Measurements from ENCODE around the gene MCAT. TPM values are rescaled to one million over a fixed set of nuclear protein-coding genes. Genes with fewer than 3 reads are reported as not detected.
"Not testable (repeated sequence)": the region's sequence is repeated elsewhere in the genome, so short reads cannot be mapped to it uniquely, and the experiment has no call there.

Gene MCAT
- total and polyA plus RNA-seq, 10 donors = 7.6 to 25.3 (median 11.4) TPM

DNA sequence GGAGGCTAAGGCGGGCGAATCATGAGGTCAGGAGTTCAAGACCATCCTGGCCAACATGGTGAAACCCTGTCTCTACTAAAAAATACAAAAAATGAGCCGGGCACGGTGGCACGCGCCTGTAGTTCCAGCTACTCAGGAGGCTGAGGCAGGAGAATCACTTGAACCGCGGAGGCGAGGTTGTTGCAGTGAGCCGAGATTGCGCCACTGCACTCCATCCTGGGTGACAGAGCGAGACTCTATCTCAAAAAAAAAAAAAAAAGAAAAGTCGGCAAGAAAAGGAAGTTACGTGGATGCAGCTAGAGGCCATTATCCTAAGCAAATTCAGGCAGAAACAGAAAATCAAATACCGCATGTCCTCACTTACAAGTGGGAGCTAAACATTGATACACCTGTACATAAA, 3.1 kb upstream of the MCAT start:
- WGBS, 5 donors = 53 to 83% (median 73%) methylated on average over 15 of the region's 15 CpGs
- H3K9me3 ChIP-seq; H3K27me3 ChIP-seq (replicated peaks in 1 of 7); intact Hi-C loops (cut with DNase I; ENCODE audit: low total_unique reads); H3K36me3 ChIP-seq: not testable (repeated sequence)
- Histone ChIP-seq H3K4me1 (peaks cover 12 to 93% (median 60%) of the 10 kb centered on the region in 6 donors), H3K27ac (peak overlapping the region in 7 of 8 donors; percentile 67 to 96 (median 82)), H3K4me3 (peak overlapping the region in 1 of 8 donors; percentile 30)
- peak in 1 of 3 donors; percentile 26 for TF ChIP-seq POLR2AphosphoS5 (IDR thresholded peaks at IDR 0.05)
- peak; percentile 87 for DNase-seq

DNA sequence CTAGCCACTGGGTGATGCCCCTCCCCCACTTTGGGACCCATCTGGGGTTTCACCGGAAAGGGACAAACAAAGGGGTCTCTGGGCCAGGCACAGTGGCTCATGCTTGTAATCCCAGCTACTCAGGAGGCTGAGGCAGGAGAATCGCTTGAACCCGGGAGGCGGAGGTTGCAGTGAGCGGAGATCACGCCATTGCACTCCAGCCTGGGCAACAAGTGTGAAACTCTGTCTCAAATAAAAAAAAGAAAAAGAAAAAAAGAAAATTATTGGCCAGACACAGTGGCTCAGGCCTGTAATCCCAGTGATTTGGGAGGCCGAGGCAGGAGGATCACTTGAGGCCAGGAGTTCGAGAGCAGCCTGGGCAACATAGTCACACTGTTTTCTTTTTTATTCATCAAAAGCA, 2.2 kb upstream of the MCAT start:
- H3K4me3 ChIP-seq; H3K27me3 ChIP-seq (replicated peaks in 1 of 7); H3K36me3 ChIP-seq; H3K9me3 ChIP-seq; DNase-seq; intact Hi-C loops (cut with DNase I; ENCODE audit: low total_unique reads): not testable (repeated sequence)
- H3K4me1 ChIP-seq = peaks cover 7 to 91% (median 54%) of the 10 kb centered on the region in 6 donors
- 92 to 98% (median 96%) methylated on average over 8 of the region's 8 CpGs for WGBS, 5 donors
- H3K27ac ChIP-seq = peak overlapping the region in 5 of 8 donors; percentile 67 to 96 (median 87)

DNA sequence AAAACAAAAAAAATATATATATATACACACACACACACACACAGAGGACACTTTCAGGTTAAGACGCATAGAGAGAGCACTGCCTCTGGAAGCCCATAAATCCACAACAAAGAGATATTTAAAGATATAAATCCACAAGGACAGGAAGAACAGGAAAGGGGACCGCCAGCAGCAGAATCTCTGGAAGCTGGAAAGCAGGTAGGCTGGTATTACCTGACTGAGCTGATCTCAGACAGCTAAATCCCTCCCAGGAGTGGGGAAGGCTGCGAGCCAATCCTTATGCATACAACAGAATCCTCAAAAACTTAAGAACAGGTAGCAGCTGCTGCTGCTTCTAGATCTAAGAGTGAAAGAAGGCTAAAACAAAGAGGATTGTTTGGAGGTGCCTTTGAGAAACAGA, 1.8 kb upstream of the MCAT start:
- Histone ChIP-seq H3K9me3 (no peaks in the 10 kb centered on the region), H3K36me3 (peaks cover 0 to 12% (median 4%) of the 10 kb centered on the region in 6 donors), H3K27me3 (replicated peaks in 1 of 7) (no peaks in the 10 kb centered on the region), H3K27ac (peak overlapping the region in 2 of 8 donors; percentile 87 to 96), H3K4me3 (no peak overlapping the region), H3K4me1 (peaks cover 7 to 88% (median 53%) of the 10 kb centered on the region in 6 donors)
- WGBS, 5 donors = 83 to 93% (median 90%) methylated on average over 3 of the region's 3 CpGs
- no peak for DNase-seq
- intact Hi-C loops (cut with DNase I; ENCODE audit: low total_unique reads) = no loop called here
- TF ChIP-seq, protein P1, sequence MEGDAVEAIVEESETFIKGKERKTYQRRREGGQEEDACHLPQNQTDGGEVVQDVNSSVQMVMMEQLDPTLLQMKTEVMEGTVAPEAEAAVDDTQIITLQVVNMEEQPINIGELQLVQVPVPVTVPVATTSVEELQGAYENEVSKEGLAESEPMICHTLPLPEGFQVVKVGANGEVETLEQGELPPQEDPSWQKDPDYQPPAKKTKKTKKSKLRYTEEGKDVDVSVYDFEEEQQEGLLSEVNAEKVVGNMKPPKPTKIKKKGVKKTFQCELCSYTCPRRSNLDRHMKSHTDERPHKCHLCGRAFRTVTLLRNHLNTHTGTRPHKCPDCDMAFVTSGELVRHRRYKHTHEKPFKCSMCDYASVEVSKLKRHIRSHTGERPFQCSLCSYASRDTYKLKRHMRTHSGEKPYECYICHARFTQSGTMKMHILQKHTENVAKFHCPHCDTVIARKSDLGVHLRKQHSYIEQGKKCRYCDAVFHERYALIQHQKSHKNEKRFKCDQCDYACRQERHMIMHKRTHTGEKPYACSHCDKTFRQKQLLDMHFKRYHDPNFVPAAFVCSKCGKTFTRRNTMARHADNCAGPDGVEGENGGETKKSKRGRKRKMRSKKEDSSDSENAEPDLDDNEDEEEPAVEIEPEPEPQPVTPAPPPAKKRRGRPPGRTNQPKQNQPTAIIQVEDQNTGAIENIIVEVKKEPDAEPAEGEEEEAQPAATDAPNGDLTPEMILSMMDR (IDR thresholded peaks at IDR 0.05 in 8 of 11, conservative IDR thresholded peaks at IDR 0.05 in 3 of 11) = no peak

DNA sequence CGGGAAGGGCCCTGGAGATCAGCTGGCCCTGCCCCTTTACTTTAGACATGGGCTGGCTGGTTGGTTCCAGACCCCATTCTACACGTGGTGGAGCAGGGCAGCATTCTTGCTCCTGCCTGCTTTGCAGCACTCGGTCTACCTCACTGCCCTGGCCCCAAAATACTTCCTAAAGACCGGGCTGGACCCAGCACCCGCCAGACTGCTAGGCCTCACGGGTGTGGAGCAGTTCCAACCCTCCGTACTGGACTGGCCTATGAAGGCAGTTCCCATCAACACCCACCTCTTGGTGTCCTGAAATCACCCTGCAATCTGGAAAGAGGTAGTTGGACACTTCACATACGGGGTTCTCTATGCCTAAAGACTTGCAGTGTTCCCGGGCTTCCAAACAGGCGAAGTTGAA, 6.4 kb downstream of the MCAT start:
- Histone ChIP-seq H3K27me3 (replicated peaks in 1 of 7) (no peaks in the 10 kb centered on the region), H3K4me3 (no peak overlapping the region), H3K4me1 (peaks cover 0 to 37% (median 20%) of the 10 kb centered on the region in 6 donors), H3K27ac (peak overlapping the region in 5 of 8 donors; percentile 33 to 63 (median 51)), H3K36me3 (peaks cover 0 to 93% (median 53%) of the 10 kb centered on the region in 6 donors), H3K9me3 (no peaks in the 10 kb centered on the region)
- intact Hi-C loops (cut with DNase I; ENCODE audit: low total_unique reads) = no loop called here
- TF ChIP-seq POLR2A (IDR thresholded peaks at IDR 0.05) (no peak), POLR2AphosphoS5 (IDR thresholded peaks at IDR 0.05) (no peak)
- no peak for DNase-seq
- 67 to 73% (median 70%) methylated on average over 7 to 10 of the region's 10 CpGs for WGBS, 5 donors

- Histone ChIP-seq H3K36me3 (peaks cover 0 to 98% (median 55%) of the 10 kb centered on the region in 6 donors), H3K27ac (peak overlapping the region in 5 of 8 donors; percentile 33 to 63 (median 51)), H3K27me3 (replicated peaks in 1 of 7) (no peaks in the 10 kb centered on the region), H3K4me3 (no peak overlapping the region), H3K4me1 (peaks cover 0 to 35% (median 15%) of the 10 kb centered on the region in 6 donors), H3K9me3 (no peaks in the 10 kb centered on the region)
- intact Hi-C loops (cut with DNase I; ENCODE audit: low total_unique reads) = no loop called here
- 24 to 41% (median 30%) methylated on average over 9 of the region's 9 CpGs for WGBS, 5 donors
- TF ChIP-seq, protein P1 (IDR thresholded peaks at IDR 0.05 in 8 of 11, conservative IDR thresholded peaks at IDR 0.05 in 3 of 11) = peak in 10 of 11 experiments; percentile 22 to 79 (median 66)
- TF ChIP-seq POLR2A (IDR thresholded peaks at IDR 0.05) (no peak), POLR2AphosphoS5 (IDR thresholded peaks at IDR 0.05) (peak in 2 of 3 donors; percentile 27 to 30)
- peak; percentile 83 for DNase-seq
Observed at GRCh38 chr22:43136255-43136654, 6.9 kb downstream of the MCAT start.
